Pons (tissue), 1 donor: ENCODE results near the gene AMOTL1.

Experiments
- DNase-seq: peaks from one replicate; pipeline ENCODE4 v3.0.0-alpha.2; 2016; ENCODE audit warnings: low spot score

Gene AMOTL1

DNA sequence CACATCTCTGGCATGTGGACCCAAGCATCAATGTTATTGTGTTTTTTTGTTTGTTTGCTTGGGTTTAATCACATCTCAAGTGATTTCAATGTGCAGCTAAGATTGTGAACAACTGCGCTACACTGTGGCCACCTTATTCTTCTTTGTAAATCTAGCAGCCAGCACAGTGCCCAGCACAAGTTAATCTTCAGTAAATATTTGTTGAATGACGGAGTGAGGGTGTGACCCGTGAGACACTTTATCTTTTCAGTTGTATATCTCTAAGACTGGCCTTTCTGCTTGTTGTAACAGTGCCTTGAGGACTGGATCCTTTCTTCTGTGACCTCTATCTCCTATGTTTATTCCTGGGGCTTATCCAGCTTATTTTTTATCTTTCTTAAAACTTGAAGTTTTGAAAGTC, 21.4 kb upstream of the AMOTL1 start:
- no peak for DNase-seq

DNA sequence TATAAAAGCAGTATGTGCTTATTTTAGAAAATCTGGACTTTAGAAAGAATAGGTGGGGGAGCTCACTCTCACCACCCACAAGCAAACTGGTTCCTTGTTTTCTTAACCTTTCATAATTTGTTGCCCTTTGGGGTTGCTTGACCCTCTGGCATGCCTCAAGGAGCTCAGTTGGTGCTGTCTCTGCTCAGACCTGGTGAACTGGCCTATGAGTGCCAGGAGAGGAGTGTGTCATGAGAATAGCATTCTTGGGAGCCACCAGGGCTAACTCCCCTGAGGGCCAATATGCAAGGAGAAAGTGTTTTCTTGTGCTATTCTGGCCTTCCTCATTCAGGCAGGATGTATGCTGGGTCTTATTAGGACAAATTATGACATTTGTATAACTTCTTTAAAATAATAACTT, 21.0 kb upstream of the AMOTL1 start:
- DNase-seq: no peak

DNA sequence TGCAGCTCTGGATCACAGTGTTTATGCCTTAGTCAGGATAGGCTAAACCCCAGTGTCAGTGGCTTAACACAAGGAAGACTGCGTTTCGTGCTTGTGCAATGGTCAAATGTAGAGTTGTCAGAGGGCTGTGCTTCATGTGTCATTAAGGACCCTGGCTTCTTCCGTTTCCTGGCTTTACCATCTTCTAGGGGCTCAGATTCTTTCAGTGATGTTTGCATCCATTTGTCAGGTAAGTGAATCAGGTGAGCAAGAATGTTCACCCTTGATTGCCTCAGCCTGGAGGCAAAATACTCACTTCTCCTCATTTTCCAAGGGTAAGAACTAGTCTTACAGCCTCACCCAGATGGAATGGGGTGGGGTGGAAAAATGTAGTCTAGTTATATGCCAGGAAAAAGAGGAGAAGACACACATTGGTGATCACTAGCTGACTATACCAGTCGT, 20.5 kb upstream of the AMOTL1 start:
- no peak for DNase-seq

DNA sequence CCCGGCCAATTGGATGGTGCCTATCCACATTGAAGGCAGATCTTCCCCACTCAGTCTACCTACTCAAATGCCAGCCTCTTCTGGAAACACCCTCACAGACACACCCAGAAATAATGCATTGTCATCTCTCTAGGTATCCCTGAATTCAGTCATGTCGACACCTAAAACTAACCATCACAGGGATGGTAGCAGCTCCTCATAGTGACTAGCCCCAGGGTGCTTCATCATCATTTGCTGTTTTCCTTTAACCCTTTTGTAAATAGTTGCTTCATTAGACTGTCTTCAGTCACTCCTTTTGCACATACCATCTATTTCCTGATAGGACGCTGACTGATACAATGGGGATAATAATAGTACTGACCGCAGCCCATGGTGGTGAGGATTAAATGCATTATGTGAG, 18.8 kb upstream of the AMOTL1 start:
- DNase-seq: no peak

DNA sequence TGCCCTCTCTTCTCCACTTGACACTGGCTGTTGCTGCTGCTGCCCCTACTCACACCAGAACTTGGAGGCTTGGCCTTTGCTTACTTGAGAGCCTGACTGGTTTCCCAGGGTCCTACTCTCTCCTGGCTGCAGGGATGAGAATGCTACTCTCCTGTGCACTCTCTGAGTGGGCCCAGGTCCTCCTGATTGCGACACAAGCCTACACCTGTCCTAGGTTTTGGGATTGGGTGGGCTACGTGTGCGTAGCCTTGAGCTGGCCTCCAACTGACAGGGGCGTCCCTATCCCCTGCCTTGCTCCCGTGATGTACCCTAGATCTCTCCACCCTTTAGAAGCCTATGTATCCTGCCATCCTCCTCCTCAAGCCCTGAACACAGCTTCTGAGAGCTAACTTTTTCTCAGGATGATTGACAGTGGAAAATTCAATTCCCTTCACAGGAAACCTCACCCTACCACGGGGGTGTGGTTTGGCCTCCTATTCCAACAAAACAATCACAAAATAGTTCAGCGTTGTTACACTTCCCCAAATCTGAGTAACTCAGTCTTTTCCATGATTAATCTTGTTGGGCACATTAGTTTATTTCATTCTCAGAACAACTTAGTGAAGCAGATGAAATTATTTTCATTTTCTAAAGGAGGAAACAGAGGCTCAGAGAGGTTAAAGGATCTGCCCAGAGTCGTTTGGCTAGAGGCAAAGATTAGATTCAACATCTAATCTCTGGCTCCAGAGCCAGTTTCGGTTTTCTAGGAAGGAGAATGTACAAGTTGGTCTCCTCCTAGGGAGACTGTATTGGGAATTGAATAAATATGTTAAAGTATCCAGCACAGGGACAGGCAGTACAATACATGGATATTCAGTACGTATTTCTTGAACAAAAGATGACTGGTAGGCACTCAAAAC, 17.6 kb upstream of the AMOTL1 start:
- no peak for DNase-seq

DNA sequence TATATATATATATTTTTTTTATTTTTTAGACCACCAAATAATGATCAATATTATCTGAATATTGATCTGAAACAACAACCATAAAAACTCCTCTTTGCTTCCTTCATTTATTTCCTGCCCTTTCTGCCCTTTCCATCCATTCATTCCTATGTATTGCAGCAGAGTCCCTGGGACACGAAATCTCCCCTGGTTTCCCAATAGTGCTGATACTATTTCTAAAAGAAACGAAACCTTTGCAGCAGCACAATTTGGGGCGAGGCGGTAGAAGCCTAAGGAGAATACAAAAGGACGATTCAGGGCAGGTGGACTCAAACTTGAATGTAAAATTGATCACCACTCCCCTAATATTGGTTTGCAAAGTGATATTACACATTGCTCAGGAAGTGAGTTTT, 16.9 kb upstream of the AMOTL1 start:
- no peak for DNase-seq

DNA sequence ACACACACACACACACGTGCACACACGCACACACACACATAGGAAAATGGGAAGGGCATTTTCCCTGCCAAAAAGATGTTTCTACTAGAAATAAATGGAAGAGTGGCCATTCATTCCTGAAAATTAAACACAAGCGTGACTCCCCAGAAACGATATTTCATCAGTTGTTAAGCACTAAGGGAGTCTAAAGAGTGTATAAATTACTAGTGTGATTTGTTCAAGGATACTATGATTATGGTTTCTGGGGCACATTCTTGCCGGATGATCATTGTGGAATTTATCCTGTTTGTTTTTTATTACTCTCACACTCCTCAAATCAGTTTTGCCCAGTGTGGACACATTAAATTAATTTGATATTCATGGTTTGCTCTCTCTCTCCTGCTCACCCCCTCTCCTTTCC, 16.4 kb upstream of the AMOTL1 start:
- DNase-seq: no peak

DNA sequence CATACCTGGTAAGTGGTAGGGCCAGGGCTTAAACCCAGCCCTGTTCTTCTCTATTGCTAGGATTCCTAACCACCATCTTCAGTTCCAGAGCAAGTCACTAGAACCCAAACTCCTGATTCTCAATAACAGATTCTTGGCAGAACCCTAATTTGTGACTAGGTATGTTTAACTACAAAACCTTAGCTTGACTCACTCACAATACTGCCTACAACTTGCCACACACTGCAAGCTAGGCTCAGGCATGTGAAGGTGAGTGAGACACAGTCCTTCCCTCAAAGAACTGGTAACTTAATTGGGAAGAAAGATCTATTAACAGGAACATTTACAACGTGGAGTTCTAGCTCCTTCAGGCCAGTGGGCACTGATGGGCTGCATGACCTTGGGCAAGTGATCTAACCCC, 14.5 kb upstream of the AMOTL1 start:
- no peak for DNase-seq

DNA sequence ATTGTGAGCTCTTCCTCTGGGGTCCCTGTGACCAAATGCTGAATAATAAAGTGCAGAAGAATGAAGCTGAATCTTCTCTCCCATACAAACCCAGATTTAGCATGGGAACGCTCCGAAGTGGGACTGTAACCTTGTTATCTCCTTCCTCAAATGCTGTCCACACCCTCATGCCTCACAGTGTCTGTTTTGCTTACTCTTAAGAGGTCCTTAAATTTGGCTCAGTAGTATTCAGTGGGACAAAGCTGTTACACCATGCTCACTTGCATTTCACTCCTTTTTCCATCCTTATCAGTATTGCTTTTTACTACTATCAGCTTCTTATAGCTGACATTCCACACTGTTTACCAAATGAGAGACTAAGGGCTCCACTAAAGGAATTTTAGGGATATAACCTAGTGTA, 13.8 kb upstream of the AMOTL1 start:
- DNase-seq: no peak

DNA sequence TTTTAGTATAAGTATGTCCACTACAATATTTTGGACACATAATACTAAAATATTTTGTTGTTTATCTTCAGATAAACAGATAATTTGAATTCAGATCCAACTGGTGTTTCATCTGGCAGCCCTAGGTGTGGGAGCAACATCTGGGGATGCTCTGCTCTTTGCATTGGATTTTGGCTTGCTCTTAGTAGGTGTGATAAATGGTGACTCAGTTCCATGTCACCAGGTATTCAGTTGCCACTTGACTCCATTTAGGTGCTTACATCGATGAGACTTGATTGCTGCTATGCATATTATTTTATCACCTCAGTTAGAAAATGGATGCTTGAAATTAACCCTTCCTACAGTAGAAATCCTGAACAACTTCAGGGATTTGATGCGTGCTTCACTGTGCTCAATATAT, 13.3 kb upstream of the AMOTL1 start:
- DNase-seq: no peak

DNA sequence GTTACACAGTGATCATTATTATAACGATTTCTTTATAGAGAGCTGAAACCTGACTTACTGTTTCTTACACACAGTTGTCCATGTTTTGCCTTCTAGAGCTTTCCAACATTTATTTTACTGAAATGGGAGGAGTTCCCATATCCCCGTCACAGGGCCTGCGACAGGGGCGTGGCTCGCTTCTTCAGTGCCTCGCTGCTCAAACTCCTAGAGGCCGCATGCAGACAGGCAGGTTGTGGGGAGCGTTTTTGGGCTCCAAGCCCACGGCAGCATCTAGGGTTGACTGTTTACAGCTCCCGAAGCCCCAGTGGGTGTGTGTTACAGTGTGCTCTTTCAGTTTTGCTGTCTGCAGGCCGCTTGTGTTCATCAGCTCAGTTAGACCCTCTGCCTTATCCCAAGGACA, 12.7 kb upstream of the AMOTL1 start:
- no peak for DNase-seq

DNA sequence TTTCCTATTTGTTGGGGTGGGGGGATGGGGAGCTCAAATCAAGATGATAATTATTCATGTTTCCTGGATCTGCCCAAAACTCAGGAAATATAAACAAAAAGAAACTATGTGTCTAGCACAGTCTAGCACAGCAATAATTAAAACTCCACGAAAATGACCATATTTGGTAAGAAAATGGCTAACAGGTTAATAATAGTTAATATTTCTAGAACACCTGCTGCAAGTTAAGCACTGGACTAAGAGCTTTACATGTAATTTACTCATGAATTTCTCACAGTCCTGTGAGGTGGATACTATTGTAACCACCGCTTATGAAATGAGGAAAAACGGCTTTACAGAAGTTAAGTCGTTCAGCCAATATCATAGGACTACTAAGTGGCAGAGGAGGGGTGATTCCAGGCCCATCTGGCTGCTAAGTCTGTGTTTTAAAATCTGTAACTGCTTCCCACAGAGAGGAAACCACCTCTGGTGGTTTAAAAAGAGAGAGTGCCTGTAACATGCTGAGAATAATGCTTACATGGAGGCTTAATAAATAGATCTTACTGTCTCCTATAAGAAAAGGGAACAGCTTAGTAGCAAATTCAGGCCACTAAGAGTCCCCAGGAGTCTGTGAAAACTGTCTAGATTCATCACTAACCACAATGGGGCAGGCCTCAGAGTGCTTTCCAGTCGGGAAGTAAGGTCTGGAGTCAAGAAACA, 11.0 kb upstream of the AMOTL1 start:
- DNase-seq: no peak

DNA sequence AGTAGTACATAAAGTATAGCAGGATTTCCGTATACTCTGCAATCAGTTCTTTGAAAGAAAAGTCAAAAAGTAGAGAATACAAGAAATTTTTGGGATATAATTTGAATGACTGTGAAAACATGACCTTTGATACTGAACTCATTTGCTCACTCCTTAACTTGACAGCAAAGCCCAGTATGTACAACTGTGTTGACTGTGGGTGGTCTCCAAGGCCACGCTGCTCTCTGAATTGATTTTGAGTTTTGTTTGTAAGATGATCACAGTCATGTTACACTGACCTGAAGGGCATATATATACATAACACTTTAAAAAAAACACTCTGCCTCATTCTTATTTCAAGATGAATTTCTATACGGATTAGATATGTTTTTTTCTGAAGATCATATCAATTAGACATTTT, 9.5 kb upstream of the AMOTL1 start:
- no peak for DNase-seq

DNA sequence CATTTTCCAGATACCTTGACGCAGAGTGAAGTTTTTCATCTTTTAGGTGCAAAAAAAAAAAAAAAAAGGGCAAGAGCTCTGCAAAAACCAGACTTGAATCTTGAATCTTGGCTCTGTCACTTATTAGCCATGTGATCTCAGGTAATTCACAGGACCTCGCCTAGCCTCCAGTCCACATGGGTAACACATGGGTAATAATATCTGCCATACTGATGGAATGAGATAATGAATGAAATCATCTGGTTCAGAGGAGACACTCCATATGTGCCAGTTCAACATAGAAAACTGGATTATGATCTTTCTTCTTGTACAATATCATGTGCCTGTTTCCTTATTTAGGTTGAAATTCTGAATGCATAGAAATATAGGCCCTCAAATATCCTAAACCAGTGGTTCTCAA, 8.6 kb upstream of the AMOTL1 start:
- no peak for DNase-seq

DNA sequence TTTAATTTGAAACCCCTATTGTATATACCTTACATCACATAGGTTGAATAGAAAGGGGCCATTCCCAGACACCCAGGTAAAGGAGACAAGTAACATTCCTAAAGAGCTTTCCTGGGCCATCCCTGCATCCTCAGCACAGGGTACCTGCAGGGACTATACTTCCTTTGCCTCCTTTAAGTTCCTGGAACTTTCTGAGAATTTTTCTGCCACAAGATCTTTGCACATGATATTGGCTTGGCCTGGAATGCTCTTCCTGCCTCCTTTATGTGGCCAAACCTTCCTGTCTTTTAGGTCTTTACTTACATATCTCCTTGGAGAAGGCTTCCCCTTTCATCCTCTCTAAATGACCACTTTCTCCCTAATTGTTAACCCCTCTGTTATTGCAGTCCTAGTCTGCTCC, 7.9 kb upstream of the AMOTL1 start:
- no peak for DNase-seq

DNA sequence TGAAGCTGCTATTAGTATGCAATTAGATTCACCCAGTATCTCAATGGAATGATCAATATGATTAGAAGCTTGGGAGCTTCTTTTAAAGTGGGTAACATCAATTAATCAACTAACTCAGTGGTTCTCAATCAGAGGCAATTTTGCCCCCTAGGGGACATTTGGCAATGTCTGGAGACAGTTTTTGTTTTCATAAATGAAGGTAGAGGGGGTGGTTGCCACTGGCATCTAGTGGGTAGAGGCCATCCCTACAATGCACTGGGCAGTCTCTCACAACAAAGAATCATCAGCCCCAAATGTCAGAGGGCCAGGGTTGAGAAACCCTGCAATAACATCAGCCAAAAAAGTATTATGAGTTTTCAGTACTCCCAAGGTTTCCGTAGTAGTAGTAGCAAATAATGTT, 5.9 kb upstream of the AMOTL1 start:
- no peak for DNase-seq

DNA sequence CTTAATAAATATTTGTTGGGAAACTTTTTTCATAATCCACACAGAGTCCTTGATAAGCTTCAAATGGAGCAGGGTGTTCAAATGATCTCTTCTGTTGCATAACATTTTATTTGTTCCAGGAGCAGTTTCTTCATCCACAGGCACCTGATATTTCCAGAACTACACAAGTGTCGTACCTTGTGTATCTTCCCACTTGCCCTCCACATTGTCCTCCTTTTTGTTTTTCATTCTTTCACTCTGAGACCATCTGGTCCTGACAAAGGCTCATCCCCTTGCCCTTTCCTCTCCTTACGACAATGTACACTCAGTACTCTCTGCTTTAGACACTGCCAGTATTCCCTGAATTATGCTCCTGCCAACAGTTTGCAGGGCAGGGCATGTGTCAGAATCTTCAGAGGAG, 5.2 kb upstream of the AMOTL1 start:
- no peak for DNase-seq

DNA sequence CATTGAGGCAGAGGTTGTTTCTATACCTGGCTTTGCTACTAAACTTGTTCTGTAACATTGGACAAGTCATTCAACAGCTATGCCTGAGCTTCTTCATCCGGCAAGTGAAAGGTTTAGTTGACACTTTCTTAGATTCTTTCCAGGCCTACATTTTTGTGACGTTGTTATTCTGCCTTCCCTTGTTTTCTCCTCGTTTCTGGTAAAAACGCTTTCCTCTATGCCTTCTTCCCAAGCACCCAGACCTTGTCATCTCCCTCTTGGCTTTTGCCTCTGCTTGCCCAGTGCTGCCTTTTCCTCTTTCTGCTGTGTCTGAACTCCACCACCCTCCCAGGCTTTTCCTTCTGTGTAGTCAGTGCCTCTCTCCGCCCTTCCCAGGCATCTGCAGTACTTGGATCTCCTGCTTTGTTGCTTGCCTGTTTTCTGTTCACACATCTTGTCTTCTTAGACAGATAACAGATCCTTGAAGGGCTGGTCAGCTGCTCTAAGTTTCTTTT, 1.4 kb upstream of the AMOTL1 start:
- no peak for DNase-seq

DNA sequence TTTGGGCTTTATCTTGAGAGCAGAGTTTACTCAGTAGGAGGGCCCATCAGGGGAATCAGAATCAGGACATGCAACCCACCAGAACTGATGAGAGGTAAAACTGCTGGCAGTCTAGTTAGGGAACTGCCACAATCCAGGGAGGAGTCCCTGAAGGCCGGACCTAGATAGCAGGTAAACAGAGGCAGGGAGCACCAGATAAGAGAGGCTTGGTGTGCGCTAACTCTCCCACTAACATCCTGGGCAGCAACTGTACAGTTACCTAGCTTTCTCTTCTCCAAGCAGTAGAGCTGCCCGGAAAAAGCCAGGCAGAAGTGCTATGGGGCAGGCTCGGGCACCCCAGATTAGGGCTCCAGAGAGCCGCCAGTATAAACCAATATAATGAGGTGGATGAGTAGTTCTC, 865 bp upstream of the AMOTL1 start:
- DNase-seq: no peak

DNA sequence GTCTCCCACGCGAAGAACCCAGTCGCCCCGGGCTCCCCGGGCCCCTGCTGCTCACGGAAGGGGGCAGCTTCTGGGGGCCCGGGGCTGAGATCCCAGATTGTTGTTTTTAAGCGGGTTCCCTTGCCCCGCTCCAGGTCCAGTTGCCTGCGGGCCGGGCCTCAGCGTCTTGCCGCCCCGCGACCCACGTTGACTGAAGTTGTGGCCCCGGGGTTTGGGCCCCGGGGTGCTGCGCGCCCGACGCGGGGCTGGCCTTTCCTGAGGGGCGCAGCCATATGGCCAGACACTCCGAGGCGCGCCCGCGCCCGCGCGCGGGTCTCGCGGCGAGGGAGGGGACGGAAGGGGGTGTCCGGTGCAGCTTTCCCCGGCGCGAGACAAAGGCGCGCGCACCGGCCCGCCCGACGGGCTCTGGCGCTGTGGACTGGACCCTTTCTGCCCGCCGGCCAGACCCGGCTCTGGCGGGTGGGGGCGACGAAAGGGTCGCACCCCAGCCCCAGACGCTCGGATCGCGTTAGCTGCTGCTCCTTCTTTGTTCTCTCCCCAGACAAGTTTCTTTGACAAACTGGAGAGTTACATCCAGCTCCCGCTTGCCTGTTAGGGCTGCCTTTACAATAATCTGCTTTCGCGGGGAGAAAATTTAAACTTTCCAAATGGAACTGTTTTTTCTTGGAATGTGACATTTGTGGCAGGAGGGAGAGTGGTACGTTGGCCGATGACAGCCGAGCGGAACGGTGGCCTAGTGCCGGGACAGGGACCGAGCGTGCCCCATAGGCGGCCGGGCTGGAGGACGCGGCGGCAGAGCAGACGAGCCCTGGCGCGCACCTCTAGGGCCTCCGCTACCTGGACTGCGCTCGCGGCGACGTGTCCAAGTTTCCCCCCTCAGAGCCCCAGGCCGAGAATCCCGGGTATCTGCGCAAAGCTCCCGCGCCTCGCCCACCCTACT, 716 bp downstream of the AMOTL1 start:
- no peak for DNase-seq

DNA sequence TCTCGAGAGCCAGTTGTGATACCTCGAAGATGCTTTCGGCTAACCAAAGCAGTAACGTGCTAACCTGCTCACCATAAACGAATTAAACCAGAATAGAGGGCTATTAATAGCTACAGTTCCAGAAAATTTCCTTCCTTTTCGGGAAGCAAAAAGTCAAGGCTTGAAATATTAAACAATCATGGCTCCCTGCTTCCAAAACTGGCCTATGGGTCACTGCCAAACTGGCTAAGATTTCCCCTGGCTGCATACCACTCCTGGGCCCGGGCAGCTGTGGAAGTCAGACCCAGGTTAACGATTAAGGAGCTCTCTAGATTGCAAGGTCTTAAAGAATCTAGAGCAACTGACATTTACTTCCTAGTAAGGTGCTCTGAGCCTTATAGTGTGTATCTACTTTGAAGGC, 1.7 kb downstream of the AMOTL1 start:
- DNase-seq: no peak

DNA sequence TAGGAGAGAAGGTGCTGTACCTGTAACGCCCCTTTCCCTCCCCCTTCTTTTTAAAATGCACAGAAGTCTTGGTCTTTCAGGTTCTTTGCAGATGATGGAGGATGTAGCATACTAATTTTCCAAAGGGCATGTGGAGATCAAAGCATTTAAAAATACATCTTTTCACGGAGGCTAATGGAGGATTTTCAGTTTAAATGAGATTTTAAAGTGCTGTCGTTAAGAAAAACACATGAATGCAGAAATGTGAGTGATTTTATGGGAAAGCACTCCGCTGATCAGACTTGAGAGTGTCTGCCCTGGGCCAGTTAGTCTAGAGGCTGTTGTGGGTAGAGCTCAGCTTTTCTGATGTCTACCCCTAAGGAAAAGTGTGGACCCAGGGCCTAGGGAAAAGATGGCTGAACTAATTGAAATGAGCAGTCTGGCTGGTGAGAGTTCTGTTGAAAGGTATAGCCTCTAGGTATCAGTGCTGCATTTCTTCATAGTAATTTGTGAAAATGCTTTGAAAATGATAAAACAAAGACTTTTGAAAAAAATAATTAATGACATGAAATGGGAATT, 2.5 kb downstream of the AMOTL1 start:
- no peak for DNase-seq
